COR-L47 (cell line): ENCODE results near the gene NQO1.
"Not testable (repeated sequence)": the region's sequence is repeated elsewhere in the genome, so short reads cannot be mapped to it uniquely, and the experiment has no call there.

Source experiments
- DNase-seq: peaks from one replicate; lab custom pipeline; 2025; lab: John Stamatoyannopoulos, UW

NQO1 gene

DNA sequence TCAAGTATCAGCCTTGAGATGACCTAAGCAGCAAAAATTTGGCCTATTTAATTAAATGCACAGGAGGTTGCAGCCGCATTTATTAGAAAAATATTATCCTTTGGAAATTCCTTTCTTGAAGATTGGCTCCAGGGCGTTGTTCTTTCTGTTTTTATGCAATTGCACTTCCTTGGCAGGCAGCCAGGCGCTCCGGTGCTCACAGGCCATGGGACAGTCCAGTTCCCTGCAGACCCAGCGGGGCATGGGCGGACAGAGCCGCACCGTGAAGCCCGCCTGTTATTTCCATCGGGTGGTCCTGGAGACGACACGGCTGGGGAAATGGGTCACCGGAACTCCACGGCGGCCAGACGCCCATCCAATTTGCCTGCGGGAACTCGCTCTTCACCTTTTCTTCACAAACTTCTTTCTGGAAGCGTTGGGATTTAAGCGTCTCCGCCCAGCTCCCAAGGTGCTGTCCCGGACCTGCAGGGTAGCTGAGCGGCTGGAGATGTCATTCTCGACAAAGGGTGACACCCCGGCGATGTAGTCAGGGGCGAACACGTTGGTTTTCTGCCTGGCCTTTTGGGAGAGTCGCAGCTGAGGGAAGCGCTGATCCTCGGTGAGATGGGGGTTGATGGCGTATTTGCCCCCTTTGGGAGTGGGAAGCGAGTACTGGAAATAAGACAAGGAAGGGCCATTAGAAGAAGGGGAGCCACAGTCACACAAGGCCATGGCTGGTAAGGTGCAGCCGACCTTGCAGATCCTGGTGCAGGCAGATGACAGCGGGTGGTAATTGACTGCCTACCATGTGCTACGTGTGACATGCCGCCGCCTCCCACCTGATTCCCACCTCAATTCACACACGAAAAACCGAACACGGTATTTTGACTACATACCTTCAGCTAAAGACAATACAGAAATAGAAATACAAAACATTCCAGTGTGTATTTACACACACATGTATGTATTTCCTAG lies 15.9 kb upstream of the NQO1 start:
- no peak for DNase-seq

DNA sequence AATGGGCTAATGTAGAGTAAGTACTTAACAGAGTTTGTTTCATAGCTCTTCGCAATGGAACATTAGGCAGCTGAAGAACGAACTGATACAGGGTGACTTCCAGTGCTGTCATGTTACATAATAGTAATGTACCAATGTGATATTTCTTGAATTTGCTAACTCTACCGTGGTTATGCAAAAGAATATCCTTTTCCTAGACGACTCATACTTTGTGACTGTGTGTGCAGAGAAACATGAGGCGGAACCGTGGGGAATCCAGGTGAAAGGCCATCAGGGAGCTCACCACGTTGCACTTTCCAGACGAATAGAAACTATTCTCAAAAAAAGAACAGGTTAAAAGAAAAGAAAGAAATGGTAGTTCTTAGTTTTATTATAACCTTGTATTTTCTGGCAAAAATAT lies 15.2 kb upstream of the NQO1 start:
- no peak for DNase-seq

DNA sequence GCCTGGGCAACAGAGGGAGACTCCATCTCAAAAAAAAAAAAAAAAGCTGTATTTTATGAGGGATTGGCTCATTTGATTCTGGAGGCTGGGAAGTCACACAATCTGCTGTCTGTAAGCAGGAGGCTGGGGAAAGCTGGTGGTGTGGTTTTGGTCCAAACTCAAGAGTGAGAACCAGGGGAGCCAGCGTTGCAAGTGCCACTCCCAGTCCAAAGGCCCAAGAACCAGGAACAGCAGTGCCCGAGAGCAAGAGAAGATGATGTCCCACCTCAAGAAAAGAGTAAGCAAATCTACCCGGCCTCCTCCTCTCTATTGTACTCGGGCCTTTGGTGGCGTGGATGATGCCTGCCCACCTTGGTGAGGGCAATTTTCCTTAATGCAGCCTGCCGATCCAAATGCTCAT lies 5.7 kb upstream of the NQO1 start:
- no peak for DNase-seq

DNA sequence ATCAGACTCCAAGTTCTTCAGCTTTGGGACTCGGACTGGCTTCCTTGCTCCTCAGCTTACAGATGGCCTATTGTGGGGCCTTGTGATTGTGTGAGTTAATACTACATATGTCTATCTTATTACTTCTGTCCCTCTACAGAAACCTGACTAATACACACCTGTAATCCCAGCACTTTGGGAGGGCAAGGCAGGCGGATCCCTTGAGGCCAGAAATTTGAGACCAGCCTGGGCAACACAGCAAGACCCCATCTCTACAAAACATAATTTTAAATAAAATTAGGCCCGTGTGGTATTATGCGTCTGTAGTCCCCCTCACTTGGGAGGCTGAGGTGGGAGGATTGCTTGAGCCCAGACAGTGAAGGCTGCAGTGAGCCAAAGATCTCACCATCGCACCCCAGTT lies 4.9 kb upstream of the NQO1 start:
- DNase-seq, result not testable (repeated sequence)

DNA sequence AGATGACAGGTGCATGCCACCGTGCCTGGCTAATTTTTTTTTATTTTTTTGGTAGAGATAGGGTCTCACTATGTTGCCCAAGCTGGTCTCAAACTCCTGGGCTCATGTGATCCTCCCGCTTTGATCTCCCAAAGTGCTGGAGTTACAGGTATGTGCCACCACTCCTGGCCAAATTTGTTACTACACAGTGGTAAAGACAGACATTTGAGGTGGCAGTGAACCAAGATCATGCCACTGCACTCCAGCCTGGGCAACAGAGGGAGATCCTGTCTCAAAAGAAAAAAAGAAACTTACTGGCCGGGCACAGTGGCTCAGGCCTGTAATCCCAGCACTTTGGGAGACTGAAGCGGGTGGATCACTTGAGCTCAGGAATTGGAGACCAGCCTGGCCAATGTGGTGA lies 2.7 kb upstream of the NQO1 start:
- not testable (repeated sequence) for DNase-seq

DNA sequence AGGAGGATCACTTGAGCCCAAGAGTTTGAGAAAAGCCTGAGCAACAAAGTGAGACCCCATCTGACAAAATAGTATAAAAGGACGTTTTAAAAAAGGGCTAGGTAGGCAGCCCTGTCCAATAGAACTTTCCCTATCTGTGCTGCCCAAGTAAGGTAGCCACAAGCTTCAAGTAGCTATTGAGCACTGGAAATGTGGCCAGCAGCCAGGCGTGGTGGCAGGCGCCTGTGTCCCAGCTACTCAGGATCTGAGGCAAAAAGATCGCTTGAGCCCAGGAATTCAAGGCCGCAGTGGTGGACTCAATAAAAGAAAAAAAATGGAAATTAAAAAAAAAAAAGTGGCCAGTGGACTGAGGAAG lies 1.5 kb upstream of the NQO1 start:
- no peak for DNase-seq

DNA sequence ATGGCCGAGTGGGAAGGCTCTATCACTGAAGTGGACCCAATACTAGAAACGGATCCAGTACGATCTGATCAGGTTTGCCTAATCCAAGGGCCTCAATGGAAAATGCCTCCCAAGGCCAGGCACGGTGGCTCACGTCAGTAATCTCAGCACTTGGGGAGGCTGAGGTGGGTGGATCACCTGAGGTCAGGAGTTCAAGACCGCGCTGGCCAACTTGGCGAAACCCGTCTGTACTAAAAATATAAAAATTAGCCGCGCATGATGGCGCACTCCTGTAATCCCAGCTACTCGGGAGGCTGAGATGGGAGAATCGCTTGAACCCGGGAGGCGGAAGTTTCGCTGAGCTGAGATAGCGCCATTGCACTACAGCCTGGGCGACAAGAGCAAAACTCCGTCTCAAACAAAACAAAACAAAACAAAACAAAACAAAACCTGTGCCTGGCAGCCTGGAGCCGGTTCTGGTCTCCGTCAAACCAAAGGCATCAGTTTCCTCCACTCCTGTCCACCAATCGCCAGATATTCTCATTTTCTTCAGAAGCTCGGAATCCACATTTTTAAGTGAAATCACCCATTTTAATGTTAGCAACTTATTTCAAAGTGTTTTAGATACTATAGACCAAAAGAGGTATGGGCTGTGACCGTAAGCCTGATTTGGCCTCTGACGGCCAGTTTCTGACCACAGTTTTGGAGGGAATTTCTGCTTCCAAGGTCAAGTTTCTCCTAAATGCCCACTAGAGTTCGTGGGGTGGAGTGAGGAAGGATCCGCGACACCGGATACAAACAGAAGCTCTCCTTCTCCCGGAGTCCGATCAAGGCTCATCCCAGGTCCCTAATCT lies 664 bp downstream of the NQO1 start:
- DNase-seq, result no peak

DNA sequence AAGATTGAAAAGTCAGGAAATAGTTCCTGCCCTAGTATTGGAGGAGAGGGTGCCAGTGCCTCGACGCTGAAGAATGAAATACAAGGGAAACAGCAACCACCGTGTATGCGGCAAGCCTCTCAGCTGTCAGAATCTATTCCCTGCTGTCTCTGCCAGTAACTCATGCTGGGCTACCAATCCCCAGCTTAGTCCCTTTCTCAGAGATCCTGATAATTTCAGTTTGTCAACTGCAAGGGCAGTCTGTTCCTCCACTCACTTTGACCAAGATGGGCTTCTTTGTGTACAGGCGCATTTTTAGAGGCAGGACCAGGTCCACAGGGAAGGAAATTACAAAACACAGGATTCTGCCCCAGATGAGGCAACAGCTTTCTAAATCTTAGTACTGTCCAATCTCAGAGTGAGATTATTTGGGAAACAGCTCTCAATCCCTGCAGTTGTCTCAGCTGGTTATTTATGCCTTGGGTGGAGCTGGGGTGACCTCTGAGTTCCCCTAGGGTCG lies 1.3 kb downstream of the NQO1 start:
- no peak for DNase-seq

DNA sequence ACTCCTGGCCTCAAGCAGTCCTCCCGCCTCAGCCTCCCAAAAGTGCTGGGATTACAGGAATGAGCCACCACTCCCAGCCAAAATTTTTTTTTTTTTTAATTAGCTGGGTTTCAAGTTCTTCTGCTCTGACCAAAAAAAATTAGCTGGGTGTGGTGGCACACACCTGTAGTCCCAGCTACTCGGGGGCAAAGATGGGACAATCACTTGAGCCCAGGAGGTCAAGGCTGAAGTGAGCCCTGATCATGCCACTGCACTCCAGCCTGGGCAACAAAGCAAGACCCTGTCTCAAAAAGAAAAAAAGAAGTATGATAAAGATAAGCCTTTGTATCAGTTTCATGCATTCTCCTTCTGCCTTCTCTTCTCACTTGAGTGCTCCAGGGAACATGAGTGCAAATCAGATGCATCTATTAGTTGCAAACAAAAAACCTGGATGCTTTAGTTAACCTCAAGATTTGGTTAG lies 1.9 kb downstream of the NQO1 start:
- no peak for DNase-seq

DNA sequence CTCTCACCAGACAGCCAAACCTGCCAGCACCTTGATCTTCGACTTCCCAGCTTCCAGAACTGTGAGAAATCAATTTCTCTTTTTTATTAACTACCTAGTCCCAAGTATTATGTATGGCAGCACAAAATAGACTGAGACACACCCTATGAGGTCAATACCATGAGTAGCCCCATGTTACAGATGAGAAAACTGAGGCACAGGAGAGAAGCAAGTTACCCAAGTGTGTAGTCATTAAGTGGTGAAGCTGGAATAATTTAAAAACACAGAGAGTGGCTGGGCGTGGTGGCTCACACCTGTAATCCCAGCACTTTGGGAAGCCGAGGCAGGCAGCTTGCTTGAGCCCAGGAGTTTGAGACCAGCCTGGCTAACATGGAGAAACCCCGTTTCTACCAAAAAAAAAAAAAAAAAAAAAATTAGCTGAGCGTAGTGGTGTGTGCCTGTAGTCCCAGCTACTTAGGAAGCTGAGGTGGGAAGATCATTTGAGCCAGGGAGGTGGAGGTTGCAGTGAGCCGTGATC lies 4.9 kb downstream of the NQO1 start:
- DNase-seq, result no peak

DNA sequence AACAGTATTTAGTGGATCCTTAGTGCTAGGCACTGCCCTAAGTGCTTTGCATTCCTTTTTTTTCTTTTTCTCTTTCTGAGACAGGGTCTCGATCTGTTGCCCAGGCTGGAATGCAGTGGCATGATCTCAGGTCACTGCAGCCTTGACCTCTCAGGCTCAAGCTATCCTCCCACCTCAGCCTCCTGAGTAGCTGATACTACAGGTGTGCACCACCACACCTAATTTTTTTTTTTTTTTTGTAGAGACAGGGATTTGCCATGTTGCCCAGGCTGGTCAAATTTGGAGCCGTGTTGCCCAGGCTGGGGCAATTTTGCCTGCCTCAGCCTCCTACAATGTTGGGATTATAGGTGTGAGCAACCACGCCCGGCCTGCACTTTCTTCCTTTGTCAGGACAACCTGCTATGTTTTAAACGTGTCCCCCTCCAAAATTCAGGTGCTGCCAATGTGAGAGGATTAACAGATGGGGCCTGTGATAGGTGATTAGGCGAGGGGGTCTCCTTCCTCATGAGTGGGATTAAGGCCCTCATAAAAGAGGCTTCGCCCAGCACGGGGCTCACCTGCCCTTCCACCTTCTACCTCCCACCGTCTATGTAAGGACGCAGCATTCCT lies 5.4 kb downstream of the NQO1 start:
- no peak for DNase-seq

DNA sequence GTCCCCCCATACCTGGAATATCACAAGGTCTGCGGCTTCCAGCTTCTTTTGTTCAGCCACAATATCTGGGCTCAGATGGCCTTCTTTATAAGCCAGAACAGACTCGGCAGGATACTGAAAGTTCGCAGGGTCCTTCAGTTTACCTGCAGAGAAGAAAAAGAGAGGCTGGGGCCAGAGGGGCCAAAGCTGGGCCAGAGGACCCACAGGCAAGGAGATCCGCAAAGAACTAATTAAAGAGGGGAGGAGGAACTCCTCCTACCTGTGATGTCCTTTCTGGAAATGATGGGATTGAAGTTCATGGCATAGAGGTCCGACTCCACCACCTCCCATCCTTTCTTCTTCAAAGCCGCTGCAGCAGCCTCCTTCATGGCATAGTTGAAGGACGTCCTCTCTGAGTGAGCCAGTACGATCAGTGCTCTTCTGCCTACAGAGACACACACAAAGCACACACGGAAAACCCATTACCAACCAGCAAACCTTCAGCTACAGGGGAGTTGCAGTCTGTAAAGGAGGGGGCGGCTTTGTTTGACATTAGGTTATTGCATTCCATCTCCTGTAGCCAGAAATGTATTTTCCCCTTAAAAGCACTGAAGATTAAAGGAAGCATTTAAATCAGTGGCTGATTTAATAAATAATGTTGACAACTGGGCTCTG lies 8.1 kb downstream of the NQO1 start:
- no peak for DNase-seq

DNA sequence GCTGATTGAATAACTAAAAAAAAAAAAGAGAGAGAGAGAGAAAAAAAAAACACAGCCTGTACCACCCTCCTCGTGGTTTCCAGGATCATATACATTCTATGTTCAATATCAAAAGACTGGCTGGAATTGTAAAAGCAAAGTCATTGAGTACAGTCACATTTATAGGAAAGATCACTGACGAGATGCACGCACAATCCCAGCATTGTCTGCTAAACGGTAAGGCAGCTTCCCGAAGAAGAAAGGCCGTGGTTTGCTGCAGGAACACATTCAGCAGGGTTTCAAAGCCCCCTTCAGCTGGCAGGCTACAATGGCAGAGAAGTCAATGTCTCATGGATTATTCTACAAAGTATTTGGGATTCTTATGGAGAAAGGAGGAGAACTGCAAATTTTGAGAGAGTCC lies 9.3 kb downstream of the NQO1 start:
- no peak for DNase-seq

DNA sequence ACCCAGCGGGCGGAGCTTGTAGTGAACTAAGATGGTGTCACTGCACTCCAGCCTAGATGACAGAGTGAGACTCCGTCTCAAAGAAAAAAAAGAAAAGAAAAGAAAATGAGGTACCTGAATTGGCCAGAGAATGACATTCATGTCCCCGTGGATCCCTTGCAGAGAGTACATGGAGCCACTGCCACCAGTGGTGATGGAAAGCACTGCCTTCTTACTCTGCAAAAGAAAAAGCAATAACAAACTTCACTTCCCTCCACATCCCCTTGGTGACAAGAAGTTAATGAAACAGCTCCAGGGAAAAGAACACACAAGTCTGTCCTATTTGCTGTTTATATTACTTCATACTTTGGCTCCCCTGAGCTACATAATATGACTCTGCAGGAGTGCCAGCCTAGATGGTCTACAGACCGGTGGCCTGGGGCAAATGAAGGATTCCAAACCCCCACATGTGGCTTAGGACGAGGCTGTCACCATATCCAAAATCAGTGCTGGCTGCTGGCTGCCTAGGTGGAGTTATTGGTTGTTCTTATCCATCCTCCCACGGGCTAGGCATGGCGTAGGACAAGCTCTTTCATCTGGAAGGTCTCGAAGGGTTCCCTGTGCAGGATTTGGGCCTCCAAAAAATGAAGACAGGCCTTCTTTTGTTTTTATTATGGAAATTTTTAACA lies 13.3 kb downstream of the NQO1 start:
- no peak for DNase-seq

DNA sequence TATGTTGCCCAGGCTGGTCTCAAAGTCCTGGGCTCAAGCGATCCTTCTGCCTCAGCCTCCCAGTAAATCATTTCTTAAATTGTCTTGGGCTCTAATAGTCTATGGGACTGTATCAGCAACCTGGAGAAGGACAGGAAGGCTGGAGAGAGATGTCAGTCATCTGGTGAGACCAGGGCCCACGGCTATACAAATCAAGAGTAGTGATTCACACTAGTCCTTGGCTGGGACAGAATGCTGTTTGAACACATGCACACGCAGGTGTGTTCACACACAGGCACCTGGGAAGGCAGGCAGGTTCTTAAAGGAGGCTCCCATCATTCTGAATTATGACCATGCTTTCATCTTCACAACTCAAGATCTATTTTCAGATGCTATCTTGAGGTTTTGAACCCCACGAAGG lies 14.1 kb downstream of the NQO1 start:
- no peak for DNase-seq

DNA sequence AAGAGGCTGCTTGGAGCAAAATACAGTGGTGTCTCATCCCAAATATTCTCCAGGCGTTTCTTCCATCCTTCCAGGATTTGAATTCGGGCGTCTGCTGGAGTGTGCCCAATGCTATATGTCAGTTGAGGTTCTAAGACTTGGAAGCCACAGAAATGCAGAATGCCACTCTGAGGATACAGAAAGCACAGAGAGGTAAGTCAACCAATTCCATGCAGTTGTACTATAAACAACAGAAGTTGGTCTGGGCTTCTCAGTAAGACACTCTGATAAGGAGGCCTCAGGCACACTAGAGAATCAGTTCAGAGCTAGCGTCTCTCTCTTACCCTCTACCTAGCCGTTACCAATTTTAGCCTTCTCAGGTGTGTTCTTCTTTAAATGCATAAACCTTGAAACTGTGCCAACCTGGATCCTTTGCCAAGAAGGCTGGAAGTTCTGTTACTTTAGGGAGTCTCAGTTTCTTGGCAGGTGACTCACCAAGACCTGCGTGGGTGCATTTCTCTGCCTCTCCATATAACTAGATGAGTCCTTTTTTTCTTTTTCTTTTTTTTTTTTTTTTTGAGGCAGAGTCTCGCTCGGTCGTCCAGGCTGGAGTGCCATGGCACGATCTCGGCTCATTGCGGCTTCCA lies 15.1 kb downstream of the NQO1 start:
- no peak for DNase-seq

DNA sequence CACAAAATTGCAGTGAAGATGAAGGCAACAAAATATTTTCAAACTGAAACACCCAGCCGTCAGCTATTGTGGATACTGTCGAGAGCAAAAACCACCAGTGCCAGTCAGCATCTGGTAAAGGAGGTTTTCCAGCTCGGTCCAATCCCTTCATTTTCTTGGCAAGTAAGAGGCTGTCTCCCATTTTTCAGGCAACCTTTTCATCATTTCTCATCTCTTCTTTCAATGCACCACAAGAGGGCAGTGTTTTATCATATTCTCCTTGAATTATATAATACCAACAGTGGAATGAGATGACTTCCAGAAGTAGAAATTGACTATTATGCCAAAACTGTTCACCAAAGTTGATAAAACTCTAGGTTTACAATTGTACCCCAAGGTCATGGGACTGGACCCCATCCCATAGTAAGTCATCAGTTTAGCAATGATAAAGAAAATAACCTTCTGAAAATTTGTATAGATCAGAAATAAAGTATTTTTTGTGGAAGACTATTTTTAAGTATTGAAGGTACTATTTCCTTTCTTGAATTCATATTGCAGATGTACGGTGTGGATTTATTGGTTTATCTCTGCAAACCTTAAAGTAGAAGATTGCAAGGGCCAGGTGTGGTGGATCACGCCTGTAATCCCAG lies 16.8 kb downstream of the NQO1 start:
- peak; percentile 60 for DNase-seq

DNA sequence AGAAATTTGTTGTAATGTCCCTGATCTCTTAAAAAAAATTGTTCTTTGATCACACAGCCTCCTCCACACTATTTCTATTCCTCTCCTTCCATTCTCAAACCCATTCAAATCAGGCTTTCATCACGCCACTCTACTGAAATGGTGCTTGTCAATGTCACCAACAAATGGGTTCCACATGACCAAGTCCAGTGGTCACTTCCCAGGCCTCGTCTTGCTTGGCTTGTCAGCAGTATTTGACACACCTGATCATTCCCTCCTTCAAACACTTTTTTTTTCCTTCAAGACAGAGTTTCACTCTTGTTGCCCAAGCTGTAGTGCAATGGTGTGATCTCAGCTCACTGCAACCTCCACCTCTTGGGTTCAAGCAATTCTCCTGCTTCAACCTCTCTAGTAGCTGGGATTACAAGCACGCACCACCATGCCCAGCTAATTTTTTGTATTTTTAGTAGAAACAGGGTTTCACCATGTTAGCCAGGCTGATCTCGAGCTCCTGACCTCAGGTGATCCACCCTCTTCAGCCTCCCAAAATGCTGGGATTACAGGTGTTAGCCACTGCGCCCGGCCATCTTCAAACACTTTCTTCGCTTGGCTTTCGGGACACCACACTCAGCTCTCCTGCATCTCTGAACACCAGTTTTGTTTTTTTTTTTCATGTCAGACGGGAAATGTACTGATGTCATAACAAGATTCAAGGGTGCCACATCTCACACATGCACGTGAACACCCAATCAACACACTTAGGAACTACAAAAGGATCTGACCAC lies 18.3 kb downstream of the NQO1 start:
- no peak for DNase-seq

DNA sequence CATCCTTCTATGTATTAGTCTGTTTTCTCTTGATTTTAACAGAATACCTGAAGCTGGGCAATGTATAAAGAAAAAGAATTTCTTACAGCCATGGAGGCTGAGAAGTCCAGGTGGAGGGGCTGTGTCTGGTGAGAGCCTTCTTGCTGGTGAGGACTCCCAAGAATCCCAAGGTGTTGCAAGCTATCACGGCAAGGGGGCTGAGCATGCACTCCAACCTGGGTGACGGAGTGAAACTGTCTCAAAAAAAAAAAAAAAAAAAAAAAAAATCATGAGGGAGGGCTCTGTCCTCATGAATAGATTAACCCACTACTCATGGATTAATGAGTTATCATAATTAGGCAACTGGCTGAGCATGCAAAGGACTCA lies 19.4 kb downstream of the NQO1 start:
- DNase-seq, result no peak
